H1 (cell line): ENCODE results near the gene ATP2B3.

Experiments used
- CEBPB ChIP-seq: IDR thresholded peaks from 2 replicates; pipeline ENCODE4 v1.6.1; 2012; ENCODE audit warnings: low read depth, low read length
- CHD2 ChIP-seq: IDR thresholded peaks from 2 replicates; pipeline ENCODE4 v1.6.1; 2012; ENCODE audit warnings: low read length, improper control_type of control experiment
- CTCF ChIP-seq, 3 experiments: IDR thresholded peaks; 1 replicate in 2 of 3; 2 replicates in 1 of 3; pipeline versions ENCODE4 v1.5.1 to v1.6.1; 2011; ENCODE audit warnings: low read length in 3 of 3, mild to moderate bottlenecking in 3 of 3, inconsistent platforms in 2 of 3, low read depth in 1 of 3, moderate library complexity in 1 of 3; ENCODE audit not compliant: insufficient read depth in 1 of 3; ENCODE audit errors: control extremely low read depth in 1 of 3
- EP300 ChIP-seq, 2 experiments: IDR thresholded peaks; 1 replicate in 1 of 2; 2 replicates in 1 of 2; pipeline ENCODE4 v1.6.1; 2011 to 2012; ENCODE audit warnings: low read depth in 2 of 2, low read length in 2 of 2, mild to moderate bottlenecking in 2 of 2, borderline replicate concordance in 1 of 2, inconsistent platforms in 1 of 2, moderate library complexity in 1 of 2
- EZH2 ChIP-seq: fragments of 200-600 bp; sonication (generic); IDR thresholded peaks from 2 replicates; pipeline ENCODE4 v1.7.1; 2012; ENCODE audit warnings: low read depth, mild to moderate bottlenecking, moderate library complexity, low read length, inconsistent platforms; ENCODE audit not compliant: severe bottlenecking
- MAFK ChIP-seq: IDR thresholded peaks from 2 replicates; pipeline ENCODE4 v1.6.1; 2012; ENCODE audit warnings: low read depth, mild to moderate bottlenecking, improper control_type of control experiment, low read length
- POLR2A ChIP-seq, 2 experiments: IDR thresholded peaks; 1 replicate in 1 of 2; 2 replicates in 1 of 2; pipeline ENCODE4 v1.6.1; 2011; ENCODE audit warnings: low read depth in 2 of 2, low read length in 2 of 2, mild to moderate bottlenecking in 2 of 2; ENCODE audit errors: control extremely low read depth in 1 of 2
- POLR2AphosphoS5 ChIP-seq: IDR thresholded peaks from 2 replicates; pipeline ENCODE4 v1.6.1; 2011; ENCODE audit warnings: low read depth, low read length
- RBBP5 ChIP-seq: IDR thresholded peaks from 2 replicates; pipeline ENCODE4 v1.7.1; 2012; ENCODE audit warnings: low read depth, mild to moderate bottlenecking, inconsistent platforms, low read length, moderate library complexity, borderline replicate concordance
- SRF ChIP-seq: IDR thresholded peaks from 2 replicates; pipeline ENCODE4 v1.6.1; 2011; ENCODE audit warnings: mild to moderate bottlenecking, low read depth, low read length, moderate library complexity
- TBP ChIP-seq: IDR thresholded peaks from 2 replicates; pipeline ENCODE4 v1.6.1; 2011; ENCODE audit warnings: low read depth, low read length, improper control_type of control experiment
- TCF12 ChIP-seq: IDR thresholded peaks from 2 replicates; pipeline ENCODE4 v1.6.1; 2011; ENCODE audit warnings: low read depth, mild to moderate bottlenecking, low read length
- YY1 ChIP-seq: IDR thresholded peaks from 2 replicates; pipeline ENCODE4 v1.6.1; 2011; ENCODE audit warnings: low read depth, mild to moderate bottlenecking, low read length

GRCh38 chrX:153530411-153531129, 13.1 kb downstream of the ATP2B3 start:
- TF ChIP-seq TBP (no peak), EZH2 (no peak), RBBP5 (no peak), SRF (no peak), CTCF (IDR thresholded peaks at IDR 0.05; ENCODE audit: control extremely low read depth in 1 of 3, insufficient read depth in 1 of 3, low read depth in 1 of 3, low read length in 3 of 3) (no peak), POLR2A (IDR thresholded peaks at IDR 0.05; ENCODE audit: control extremely low read depth in 1 of 2, low read depth in 2 of 2, low read length in 2 of 2) (no peak), MAFK (no peak), CEBPB (no peak), POLR2AphosphoS5 (no peak), TCF12 (no peak), YY1 (no peak), EP300 (IDR thresholded peaks at IDR 0.05; ENCODE audit: borderline replicate concordance in 1 of 2, low read depth in 2 of 2, low read length in 2 of 2) (no peak), CHD2 (no peak)
